ENCODE data around the gene MATR3.
A peak's percentile ranks its signal among the peaks of the same experiment; 100 is the strongest.
"Not testable (repeated sequence)": the region's sequence is repeated elsewhere in the genome, so short reads cannot be mapped to it uniquely, and the experiment has no call there.

MATR3 gene

GRCh38 chr5:139293507-139294373 lies at the start of gene MATR3:
TSS of gene MATR3 (plus strand) at chr5:139293740. CDS start at chr5:139307416, 13,676 bp downstream.
- peak; percentile 91 for DNase-seq (ENCODE audit: low spot score)

DNA sequence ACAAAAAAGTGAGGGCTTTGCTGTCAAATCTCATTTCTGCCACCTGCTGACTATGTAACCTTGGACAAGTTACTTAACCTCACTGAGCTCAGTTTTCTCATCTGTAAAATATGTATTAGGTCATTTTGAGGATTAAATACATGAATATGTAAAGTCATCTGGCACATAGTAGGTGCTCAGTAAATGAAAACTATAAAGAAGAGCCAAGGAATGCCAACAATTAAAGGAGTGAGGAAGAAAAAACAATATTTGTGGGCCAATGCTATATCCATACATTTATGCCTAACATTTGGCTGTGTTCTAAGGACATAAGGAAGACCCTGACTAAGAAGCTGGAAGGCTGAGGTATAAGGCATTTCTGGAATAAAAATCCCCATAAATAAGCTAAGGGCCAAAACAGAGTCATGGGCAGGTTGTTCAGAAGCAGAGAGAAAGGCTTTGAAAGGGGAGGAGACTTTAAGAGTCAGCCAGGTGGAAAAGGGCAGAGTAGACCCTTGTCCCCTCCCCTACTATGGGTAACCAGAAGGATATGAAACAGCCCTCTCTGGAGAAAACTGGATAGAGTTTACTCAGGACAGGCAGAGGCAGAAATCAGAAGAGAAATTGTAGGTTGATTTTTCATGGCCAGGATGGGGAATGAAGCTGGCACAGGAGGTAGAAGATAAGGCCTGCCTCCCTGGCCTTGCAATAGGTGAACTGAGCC lies 47.8 kb upstream of the MATR3 start:
- no peak for DNase-seq (ENCODE audit: low spot score)

GRCh38 chr5:139246394-139246793 lies 47.1 kb upstream of the MATR3 start:
- no peak for DNase-seq (ENCODE audit: low spot score)

DNA sequence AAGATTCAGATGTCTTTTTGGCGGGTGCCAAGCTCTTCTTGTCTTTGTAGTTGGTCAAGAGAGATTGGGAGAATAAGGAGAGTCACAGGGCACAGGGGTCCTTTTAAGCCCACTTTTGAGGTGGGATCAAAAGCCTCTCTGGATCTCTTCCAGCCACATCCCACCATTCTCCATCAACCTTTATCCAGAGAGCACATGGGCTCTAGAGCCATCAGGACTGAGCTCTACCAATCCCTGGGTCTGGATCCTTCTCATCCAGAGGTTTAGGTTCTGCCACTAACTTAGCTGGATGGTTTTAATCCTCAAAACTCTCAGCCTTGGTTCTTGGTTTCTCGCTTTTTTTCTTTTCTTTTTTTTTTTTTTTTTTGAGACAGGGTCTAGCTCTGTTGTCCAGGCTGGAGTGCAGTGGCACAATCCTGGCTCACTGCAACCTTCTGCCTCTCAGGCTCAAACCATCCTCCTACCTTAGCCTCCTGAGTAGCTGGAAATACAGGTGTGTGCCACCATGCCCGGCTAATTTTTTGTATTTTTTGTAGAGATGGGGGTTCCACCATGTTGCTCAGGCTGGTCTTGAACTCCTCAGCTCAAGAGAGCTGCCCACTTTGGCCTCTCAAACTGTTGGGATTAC lies 44.6 kb upstream of the MATR3 start:
- DNase-seq (ENCODE audit: low spot score): no peak

DNA sequence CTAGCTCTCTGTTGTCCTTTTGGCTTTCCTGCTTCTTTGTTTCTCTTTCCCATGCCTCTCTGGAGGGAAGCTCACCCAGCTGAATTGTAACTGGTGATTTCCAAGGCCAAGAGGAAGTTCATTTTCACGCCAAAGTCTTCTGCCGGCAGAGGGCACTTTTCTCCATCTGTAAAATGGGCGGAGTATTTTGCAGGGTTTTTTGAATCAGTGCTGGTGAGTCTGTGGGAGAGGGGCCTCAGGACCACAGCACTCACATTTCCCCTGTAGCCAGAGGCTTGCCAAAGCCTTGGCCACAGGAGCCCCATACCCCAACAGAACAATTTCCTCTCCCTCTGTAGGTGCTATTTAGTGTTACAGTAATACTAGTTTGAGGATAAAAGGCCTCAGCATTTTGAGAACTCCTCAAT lies 42.3 kb upstream of the MATR3 start:
- no peak for DNase-seq (ENCODE audit: low spot score)

GRCh38 chr5:139251695-139252288 lies 41.7 kb upstream of the MATR3 start:
- DNase-seq (ENCODE audit: low spot score): no peak

GRCh38 chr5:139253115-139253514 lies 40.4 kb upstream of the MATR3 start:
- DNase-seq (ENCODE audit: low spot score): no peak

DNA sequence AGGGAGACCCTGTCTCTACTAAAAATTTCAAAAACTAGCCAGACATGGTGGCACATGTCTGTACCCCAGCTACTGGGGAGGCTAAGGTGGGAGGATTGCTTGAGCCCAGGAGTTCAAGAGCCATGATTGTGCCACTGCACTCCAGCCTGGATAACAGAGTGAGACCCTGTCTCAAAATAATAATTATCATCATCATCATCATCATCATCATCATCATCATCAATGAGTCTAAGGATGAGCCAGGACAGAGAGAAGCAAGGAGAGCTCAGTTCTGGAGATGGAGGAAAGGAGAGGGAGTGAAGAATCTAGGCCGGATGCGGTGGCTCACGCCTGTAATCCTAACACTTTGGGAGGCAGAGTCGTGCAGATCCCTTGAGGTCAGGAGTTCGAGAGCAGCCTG lies 36.7 kb upstream of the MATR3 start:
- no peak for DNase-seq (ENCODE audit: low spot score)

GRCh38 chr5:139262059-139262741 lies 31.3 kb upstream of the MATR3 start:
- no peak for DNase-seq (ENCODE audit: low spot score)

DNA sequence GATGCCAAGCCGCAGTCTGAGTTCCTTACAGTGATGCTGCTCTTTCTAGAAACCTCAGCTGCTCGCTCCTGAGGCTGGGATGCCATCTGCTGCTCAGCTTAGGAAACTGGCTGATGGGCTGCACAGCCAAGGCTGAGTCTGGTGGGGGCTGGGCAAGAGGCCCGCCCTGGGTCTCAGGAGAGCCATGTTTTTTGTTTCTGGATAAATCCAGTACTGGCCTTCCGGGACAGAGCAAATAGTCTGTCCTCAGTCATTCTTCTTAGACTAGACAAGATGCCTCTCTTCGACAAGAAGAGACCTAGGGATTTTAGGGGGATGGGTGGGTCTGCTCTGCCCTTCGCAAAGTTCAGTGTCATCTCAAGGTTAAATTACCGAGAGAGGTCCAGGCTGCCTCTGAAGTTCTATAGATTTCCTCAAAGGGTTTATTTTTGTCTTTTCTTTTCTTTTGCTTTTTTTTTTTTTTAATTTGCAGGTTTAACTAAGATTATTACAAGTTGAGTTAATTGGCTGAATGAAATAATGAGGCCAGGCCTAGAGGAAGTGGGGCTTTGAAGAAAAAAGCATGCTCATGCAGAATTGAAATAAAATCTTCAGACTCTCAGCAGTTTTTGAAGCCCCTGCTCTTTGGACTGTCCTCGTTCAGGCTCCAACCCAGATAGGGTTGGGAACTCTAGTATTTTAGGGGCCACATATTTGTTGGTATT lies 30.6 kb upstream of the MATR3 start:
- peak; percentile 96 for DNase-seq (ENCODE audit: low spot score)

GRCh38 chr5:139263536-139263935 lies 30.0 kb upstream of the MATR3 start:
- DNase-seq (ENCODE audit: low spot score): no peak

- no peak for DNase-seq (ENCODE audit: low spot score)
Measured at GRCh38 chr5:139263946-139264345, 29.6 kb upstream of the MATR3 start.

DNA sequence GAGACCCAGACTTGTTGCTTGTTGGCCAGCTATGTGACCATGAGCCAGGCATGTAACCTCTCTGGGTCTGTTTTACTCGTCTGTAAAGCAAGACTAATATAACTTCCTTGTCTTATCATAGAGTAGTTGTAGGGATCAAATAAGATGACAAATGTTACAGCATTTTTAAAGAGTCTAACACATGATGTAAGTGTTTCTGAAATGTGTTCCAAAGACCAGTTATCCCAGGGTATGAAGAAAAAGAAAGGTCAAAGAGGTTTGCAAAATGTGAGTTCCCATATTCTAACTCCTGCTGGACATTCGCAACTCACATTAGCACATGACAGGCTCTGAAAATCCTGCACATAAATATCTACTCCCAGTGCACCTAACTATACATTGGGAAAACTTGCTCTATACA lies 28.5 kb upstream of the MATR3 start:
- no peak for DNase-seq (ENCODE audit: low spot score)

- DNase-seq (ENCODE audit: low spot score): no peak
Measured at GRCh38 chr5:139266236-139266635, 27.3 kb upstream of the MATR3 start.

- no peak for DNase-seq (ENCODE audit: low spot score)
Measured at GRCh38 chr5:139267481-139267880, 26.1 kb upstream of the MATR3 start.

GRCh38 chr5:139268364-139269202 lies 25.0 kb upstream of the MATR3 start:
- DNase-seq (ENCODE audit: low spot score): peak; percentile 92

- DNase-seq (ENCODE audit: low spot score): not testable (repeated sequence)
Measured at GRCh38 chr5:139270718-139271117, 22.8 kb upstream of the MATR3 start.

DNA sequence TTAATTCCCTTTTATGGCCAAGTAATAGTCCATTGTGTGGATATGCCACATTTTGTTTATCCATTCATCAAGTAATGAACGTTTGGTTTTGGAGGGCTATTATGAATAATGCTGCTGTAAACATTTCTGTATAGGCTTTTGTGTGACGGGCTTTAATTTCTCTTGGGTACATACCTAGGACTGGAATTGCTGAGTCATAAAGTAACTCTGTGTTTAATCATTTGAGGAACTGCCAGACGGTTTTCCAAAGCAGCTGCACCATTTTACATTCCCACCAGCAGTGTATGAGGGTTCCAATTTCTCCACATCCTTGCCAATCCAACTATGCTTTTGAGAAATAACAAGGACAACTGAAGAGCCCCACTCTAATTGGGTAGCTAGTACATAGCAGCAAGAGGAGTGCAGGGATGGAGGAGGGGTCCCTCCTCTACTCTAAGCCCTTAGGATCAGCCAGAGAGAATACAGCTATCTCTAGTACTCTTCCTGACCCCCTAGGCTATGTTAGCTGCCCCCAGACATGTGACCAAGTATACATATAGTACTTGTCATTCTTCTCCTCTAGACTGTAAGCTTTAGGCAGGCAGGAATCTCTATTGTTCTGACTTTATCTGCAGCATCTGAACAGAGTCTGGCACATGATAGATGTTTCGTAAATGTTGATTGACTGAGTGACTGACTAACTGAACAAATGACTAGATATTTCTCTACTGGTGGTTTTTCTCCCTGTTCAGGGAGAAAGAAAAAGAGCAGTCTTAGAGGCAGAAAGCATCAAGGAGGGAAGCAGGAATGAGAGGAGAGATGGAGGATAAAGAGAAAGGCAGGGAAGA lies 22.1 kb upstream of the MATR3 start:
- no peak for DNase-seq (ENCODE audit: low spot score)

All from pons (tissue), 1 donor.